ENCODE data around the gene PLCXD3. TPM values are rescaled to one million over a fixed set of nuclear protein-coding genes. Genes with fewer than 3 reads are reported as not detected.

PLCXD3 gene
- total and polyA plus RNA-seq, 10 of the 15 experiments (the other 5 are each of a cell fraction or from before 2014, with no cell fraction given): not detected

DNA sequence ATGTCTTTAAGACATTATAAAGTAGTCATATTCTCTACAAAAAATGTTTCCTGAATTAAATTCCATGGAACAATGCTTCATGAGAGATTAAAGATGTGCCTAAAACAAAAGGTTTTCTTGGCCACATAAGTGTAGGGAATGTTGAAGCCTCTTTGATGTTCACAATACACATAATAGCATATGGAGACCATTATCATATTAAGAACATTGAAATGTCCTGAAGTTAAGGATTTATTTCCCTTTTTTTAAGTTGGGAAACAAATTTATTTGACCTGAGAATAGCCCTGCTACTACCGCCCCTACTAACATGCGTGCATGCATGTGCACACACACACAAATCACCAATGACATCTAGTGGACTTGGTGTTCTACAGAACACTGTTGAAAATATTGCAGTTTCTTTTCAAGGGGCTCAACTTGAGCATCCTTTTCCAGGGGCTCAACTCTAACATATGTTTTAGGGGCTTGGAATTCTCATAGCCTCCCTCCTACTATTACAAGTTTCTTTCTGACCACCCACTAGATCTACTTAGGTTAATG lies 172.2 kb downstream of the PLCXD3 start (continued):
- TF ChIP-seq PAX5 (IDR thresholded peaks at IDR 0.05; ENCODE audit: borderline replicate concordance, low read depth, low read length): no peak
- TF ChIP-seq, protein P1, sequence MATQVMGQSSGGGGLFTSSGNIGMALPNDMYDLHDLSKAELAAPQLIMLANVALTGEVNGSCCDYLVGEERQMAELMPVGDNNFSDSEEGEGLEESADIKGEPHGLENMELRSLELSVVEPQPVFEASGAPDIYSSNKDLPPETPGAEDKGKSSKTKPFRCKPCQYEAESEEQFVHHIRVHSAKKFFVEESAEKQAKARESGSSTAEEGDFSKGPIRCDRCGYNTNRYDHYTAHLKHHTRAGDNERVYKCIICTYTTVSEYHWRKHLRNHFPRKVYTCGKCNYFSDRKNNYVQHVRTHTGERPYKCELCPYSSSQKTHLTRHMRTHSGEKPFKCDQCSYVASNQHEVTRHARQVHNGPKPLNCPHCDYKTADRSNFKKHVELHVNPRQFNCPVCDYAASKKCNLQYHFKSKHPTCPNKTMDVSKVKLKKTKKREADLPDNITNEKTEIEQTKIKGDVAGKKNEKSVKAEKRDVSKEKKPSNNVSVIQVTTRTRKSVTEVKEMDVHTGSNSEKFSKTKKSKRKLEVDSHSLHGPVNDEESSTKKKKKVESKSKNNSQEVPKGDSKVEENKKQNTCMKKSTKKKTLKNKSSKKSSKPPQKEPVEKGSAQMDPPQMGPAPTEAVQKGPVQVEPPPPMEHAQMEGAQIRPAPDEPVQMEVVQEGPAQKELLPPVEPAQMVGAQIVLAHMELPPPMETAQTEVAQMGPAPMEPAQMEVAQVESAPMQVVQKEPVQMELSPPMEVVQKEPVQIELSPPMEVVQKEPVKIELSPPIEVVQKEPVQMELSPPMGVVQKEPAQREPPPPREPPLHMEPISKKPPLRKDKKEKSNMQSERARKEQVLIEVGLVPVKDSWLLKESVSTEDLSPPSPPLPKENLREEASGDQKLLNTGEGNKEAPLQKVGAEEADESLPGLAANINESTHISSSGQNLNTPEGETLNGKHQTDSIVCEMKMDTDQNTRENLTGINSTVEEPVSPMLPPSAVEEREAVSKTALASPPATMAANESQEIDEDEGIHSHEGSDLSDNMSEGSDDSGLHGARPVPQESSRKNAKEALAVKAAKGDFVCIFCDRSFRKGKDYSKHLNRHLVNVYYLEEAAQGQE (IDR thresholded peaks at IDR 0.05; ENCODE audit: low read depth, low read length): no peak

DNA sequence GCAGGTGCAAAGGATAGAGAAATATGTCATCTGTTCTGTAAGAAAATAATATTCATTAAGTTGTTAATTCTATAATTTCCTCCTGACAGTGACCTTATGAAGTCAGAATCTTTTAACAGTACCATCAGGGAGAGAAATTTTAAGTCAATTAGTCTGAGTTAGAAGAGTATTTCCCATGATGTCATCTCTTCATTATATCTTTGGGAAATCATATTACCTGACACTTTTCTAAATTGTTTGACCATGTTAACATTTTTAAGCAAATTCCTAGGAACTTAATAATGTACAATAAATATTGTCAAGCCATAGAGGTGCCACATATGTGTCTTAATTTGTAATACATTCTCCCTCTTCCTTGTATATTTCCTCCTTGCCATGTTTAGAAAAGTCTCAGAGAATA lies 172.7 kb downstream of the PLCXD3 start:
- H3K27ac ChIP-seq (ENCODE audit: control insufficient read depth, insufficient read depth): no peak overlapping the region
- intact Hi-C loops (cut with micrococcal nuclease; ENCODE audit: unreplicated experiment): no loop called here
- no peaks in the 10 kb centered on the region for H3K4me1 ChIP-seq (ENCODE audit: control insufficient read depth, insufficient read depth, low read length)
- no peak overlapping the region for H3K4me2 ChIP-seq (ENCODE audit: control insufficient read depth, insufficient read depth)
- no peaks in the 10 kb centered on the region for H3K36me3 ChIP-seq (ENCODE audit: control insufficient read depth in 2 of 2, insufficient read depth in 2 of 2, low read length in 1 of 2)
- FAIRE-seq (no peak), DNase-seq (ENCODE audit: low read depth, low spot score) (no peak), ATAC-seq (no peak)
- H3K27me3 ChIP-seq (replicated peaks in 1 of 2; ENCODE audit: control insufficient read depth in 2 of 2, insufficient read depth in 2 of 2, low read length in 1 of 2): no peaks in the 10 kb centered on the region
- ChIA-PET CTCF (no interaction called here), POLR2A (no interaction called here), RAD21 (ENCODE audit: unreplicated experiment) (no interaction called here), SMC1A (ENCODE audit: uncharacterized antibody, unreplicated experiment) (no interaction called here)
- H3K9me3 ChIP-seq (replicated peaks; ENCODE audit: control insufficient read depth, insufficient read depth, low read length): no peaks in the 10 kb centered on the region
- H3K79me2 ChIP-seq (ENCODE audit: control insufficient read depth, insufficient read depth, low read length): no peaks in the 10 kb centered on the region
- H4K20me1 ChIP-seq (ENCODE audit: control insufficient read depth, insufficient read depth): no peaks in the 10 kb centered on the region
- no TSS peak for BruUV-seq (replicated peaks)
- in situ Hi-C loops (cut with MboI): no loop called here
- no peak overlapping the region for H3K9ac ChIP-seq (ENCODE audit: control insufficient read depth, insufficient read depth, low read length)
- no peak overlapping the region for H3K4me3 ChIP-seq
- H2AFZ ChIP-seq (ENCODE audit: control insufficient read depth, low read depth, low read length): no peak overlapping the region
- TF ChIP-seq PAX5 (IDR thresholded peaks at IDR 0.05; ENCODE audit: borderline replicate concordance, low read depth, low read length): no peak
- TF ChIP-seq GABPA (IDR thresholded peaks at IDR 0.05; ENCODE audit: low read depth): no peak
- no peak for TF ChIP-seq WRNIP1 (IDR thresholded peaks at IDR 0.05; ENCODE audit: borderline replicate concordance, low read depth, low read length)
- TF ChIP-seq ATF7 (IDR thresholded peaks at IDR 0.05; ENCODE audit: low read depth): no peak
- TF ChIP-seq, protein P1 (IDR thresholded peaks at IDR 0.05; ENCODE audit: low read depth, low read length): no peak
- no peak for TF ChIP-seq USF1 (IDR thresholded peaks at IDR 0.05; ENCODE audit: borderline replicate concordance, extremely low read length, insufficient read depth, low read depth, low read length)
- TF ChIP-seq, protein P2, sequence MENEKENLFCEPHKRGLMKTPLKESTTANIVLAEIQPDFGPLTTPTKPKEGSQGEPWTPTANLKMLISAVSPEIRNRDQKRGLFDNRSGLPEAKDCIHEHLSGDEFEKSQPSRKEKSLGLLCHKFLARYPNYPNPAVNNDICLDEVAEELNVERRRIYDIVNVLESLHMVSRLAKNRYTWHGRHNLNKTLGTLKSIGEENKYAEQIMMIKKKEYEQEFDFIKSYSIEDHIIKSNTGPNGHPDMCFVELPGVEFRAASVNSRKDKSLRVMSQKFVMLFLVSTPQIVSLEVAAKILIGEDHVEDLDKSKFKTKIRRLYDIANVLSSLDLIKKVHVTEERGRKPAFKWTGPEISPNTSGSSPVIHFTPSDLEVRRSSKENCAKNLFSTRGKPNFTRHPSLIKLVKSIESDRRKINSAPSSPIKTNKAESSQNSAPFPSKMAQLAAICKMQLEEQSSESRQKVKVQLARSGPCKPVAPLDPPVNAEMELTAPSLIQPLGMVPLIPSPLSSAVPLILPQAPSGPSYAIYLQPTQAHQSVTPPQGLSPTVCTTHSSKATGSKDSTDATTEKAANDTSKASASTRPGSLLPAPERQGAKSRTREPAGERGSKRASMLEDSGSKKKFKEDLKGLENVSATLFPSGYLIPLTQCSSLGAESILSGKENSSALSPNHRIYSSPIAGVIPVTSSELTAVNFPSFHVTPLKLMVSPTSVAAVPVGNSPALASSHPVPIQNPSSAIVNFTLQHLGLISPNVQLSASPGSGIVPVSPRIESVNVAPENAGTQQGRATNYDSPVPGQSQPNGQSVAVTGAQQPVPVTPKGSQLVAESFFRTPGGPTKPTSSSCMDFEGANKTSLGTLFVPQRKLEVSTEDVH (IDR thresholded peaks at IDR 0.05; ENCODE audit: low read depth, partially characterized antibody): no peak
- no peak for TF ChIP-seq ZBED1 (IDR thresholded peaks at IDR 0.05; ENCODE audit: borderline replicate concordance)
- TF ChIP-seq SMAD5 (IDR thresholded peaks at IDR 0.05; ENCODE audit: low read depth): no peak
- no peak for TF ChIP-seq STAT1 (conservative IDR thresholded peaks at IDR 0.05)
- TF ChIP-seq KLF5 (IDR thresholded peaks at IDR 0.05; ENCODE audit: partially characterized antibody): no peak
- no peak for TF ChIP-seq NFIC (IDR thresholded peaks at IDR 0.05; ENCODE audit: low read depth, low read length)
